ENCODE data around the gene RAPGEF4.
A peak's percentile ranks its signal among the peaks of the same experiment; 100 is the strongest.

- TF ChIP-seq SIN3A (IDR thresholded peaks at IDR 0.05; ENCODE audit: borderline replicate concordance, insufficient read depth, low read depth, low read length) (no peak), CTCF (IDR thresholded peaks at IDR 0.05) (peak; percentile 90), POLR2AphosphoS5 (IDR thresholded peaks at IDR 0.05; ENCODE audit: low read depth, low read length) (no peak)
Observed at GRCh38 chr2:172977270-172978062, 241.8 kb downstream of the RAPGEF4 start.

Measured in Panc1 (cell line).